HepG2 (cell line): ENCODE results near the gene PHKG2. TPM values are rescaled to one million over a fixed set of nuclear protein-coding genes. Genes with fewer than 3 reads are reported as not detected.

Experiments
- ATAC-seq: fragments of 200-7000 bp; cut with Tn5 transposase; 3 replicates; pipeline ENCODE4 v1.9.1; 2020; ENCODE audit warnings: mild to moderate bottlenecking, moderate library complexity
- BruUV-seq: library from RNA; stranded (reverse); fragments of 400-500 nt; replicated peaks from 2 replicates; lab custom pipeline; 2021; lab: Mats Ljungman, UMichigan
- CTCF ChIA-PET: fragments of 300-600 bp; formaldehyde crosslinking; extraction: SDS; loops from one replicate; lab custom pipeline; 2021; ENCODE audit warnings: low total read pairs, inconsistent platforms, low intra/inter-chr PET ratio; lab: Yijun Ruan, JAX
- POLR2A ChIA-PET: fragments of 350-600 bp; sonication (Branson Sonifier 250); formaldehyde crosslinking; loops from one replicate; lab custom pipeline; 2020; ENCODE audit warnings: antibody characterized with exemption, inconsistent platforms; lab: Yijun Ruan, JAX
- DNase-seq: peaks from one replicate; pipeline ENCODE4 v3.0.0-alpha.2; 2015; ENCODE audit warnings: low spot score
- FAIRE-seq: peaks from 3 replicates; lab custom pipeline; 2011; peaks lifted over from hg19 to GRCh38; lab: Jason Lieb, UNC
- H2AFZ ChIP-seq: one replicate; pipeline ENCODE4 v1.6.1; 2011; ENCODE audit warnings: low read length, inconsistent platforms
- H3K27ac ChIP-seq: fragments of 300-600 bp; 3 replicates; pipeline ENCODE4 v1.8.0; 2011; ENCODE audit warnings: mixed run types, mild to moderate bottlenecking, mixed read lengths, low read length, inconsistent platforms; ENCODE audit not compliant: insufficient read depth; ENCODE audit errors: extremely low read length
- H3K27me3 ChIP-seq, 2 experiments: fragments of 200-600 bp in 1 of 2; 2 replicates in 1 of 2; 3 replicates in 1 of 2; pipeline versions ENCODE4 v1.6.0 to v1.8.0; 2011; ENCODE audit warnings: low read length in 2 of 2, mild to moderate bottlenecking in 2 of 2, moderate library complexity in 2 of 2, inconsistent platforms in 1 of 2; ENCODE audit not compliant: insufficient read depth in 2 of 2, control insufficient read depth in 1 of 2
- H3K36me3 ChIP-seq, 2 experiments: fragments of 200-600 bp in 1 of 2; replicated peaks in 1 of 2; 2 replicates in 1 of 2; 3 replicates in 1 of 2; pipeline versions ENCODE4 v1.5.1 to v1.8.0; 2011; ENCODE audit warnings: low read length in 2 of 2, inconsistent platforms in 1 of 2; ENCODE audit not compliant: insufficient read depth in 2 of 2, control insufficient read depth in 1 of 2
- H3K4me1 ChIP-seq: 2 replicates; pipeline ENCODE4 v1.5.1; 2012; ENCODE audit warnings: low read length, inconsistent platforms; ENCODE audit not compliant: insufficient read depth
- H3K4me2 ChIP-seq: 2 replicates; pipeline ENCODE4 v1.6.0; 2011; ENCODE audit warnings: low read depth, low read length, inconsistent platforms
- H3K4me3 ChIP-seq, 3 experiments: fragments of 200-600 bp in 1 of 3; sonication (generic), shearing (Covaris generic) in 1 of 3; replicated peaks in 1 of 3; 2 replicates each; pipeline ENCODE4 v1.5.1; 2011 to 2016; ENCODE audit warnings: low read length in 3 of 3, inconsistent platforms in 2 of 3, low read depth in 2 of 3, mild to moderate bottlenecking in 2 of 3, control low read depth in 1 of 3, mixed read lengths in 1 of 3; ENCODE audit not compliant: insufficient read depth in 1 of 3
- H3K79me2 ChIP-seq: one replicate; pipeline ENCODE4 v1.6.1; 2011; ENCODE audit warnings: low read length, inconsistent platforms; ENCODE audit not compliant: insufficient read depth
- H3K9ac ChIP-seq: 2 replicates; pipeline ENCODE4 v1.6.0; 2011; ENCODE audit warnings: mild to moderate bottlenecking, low read depth, low read length, inconsistent platforms; ENCODE audit not compliant: insufficient read depth
- H3K9me3 ChIP-seq: 2 replicates; pipeline ENCODE4 v1.5.1; 2012; ENCODE audit warnings: mild to moderate bottlenecking, low read length
- H4K20me1 ChIP-seq: 2 replicates; pipeline ENCODE4 v1.6.0; 2011; ENCODE audit warnings: inconsistent platforms, mild to moderate bottlenecking, low read length, moderate library complexity; ENCODE audit not compliant: insufficient read depth
- AKAP8 ChIP-seq: sonication (generic); formaldehyde crosslinking; IDR thresholded peaks from 2 replicates; pipeline ENCODE4 v1.5.1; 2020; ENCODE audit warnings: mild to moderate bottlenecking, missing genetic modification reagents
- BCL6 ChIP-seq: IDR thresholded peaks from 2 replicates; pipeline ENCODE4 v1.6.1; 2016; ENCODE audit warnings: missing genetic modification reagents, missing compliant biosample characterization
- HES4 ChIP-seq: sonication (generic); formaldehyde crosslinking; IDR thresholded peaks from 2 replicates; pipeline ENCODE4 v1.9.0; 2021; ENCODE audit warnings: mild to moderate bottlenecking, missing genetic modification reagents, borderline replicate concordance
- HOXA3 ChIP-seq: sonication (generic); formaldehyde crosslinking; IDR thresholded peaks from 2 replicates; pipeline ENCODE4 v1.5.0; 2020; ENCODE audit warnings: missing genetic modification reagents
- KMT2A ChIP-seq: sonication (generic); formaldehyde crosslinking; IDR thresholded peaks from 2 replicates; pipeline ENCODE4 v1.4.0; 2020; ENCODE audit warnings: missing genetic modification reagents
- MAZ ChIP-seq, 2 experiments: sonication (generic) in 1 of 2; formaldehyde crosslinking in 1 of 2; IDR thresholded peaks; 2 replicates each; pipeline versions ENCODE4 v1.5.0 to v1.6.1; 2012 to 2020; ENCODE audit warnings: low read depth in 2 of 2, mild to moderate bottlenecking in 2 of 2, borderline replicate concordance in 1 of 2, improper control_type of control experiment in 1 of 2, low read length in 1 of 2, missing genetic modification reagents in 1 of 2, moderate library complexity in 1 of 2
- MEIS2 ChIP-seq: sonication (generic); formaldehyde crosslinking; IDR thresholded peaks from 2 replicates; pipeline ENCODE4 v1.9.0; 2021; ENCODE audit warnings: mild to moderate bottlenecking, missing genetic modification reagents
- NFKBIZ ChIP-seq: IDR thresholded peaks from 2 replicates; pipeline ENCODE4 v1.6.1; 2018; ENCODE audit warnings: missing genetic modification reagents, missing compliant biosample characterization
- NKX3-1 ChIP-seq: sonication (generic); formaldehyde crosslinking; IDR thresholded peaks from 2 replicates; pipeline ENCODE4 v1.5.0; 2020; ENCODE audit warnings: missing genetic modification reagents
- SRSF1 ChIP-seq: fragments of 200-400 bp; formaldehyde crosslinking; optimal IDR thresholded peaks from 2 replicates; pipeline ENCODE3; 2017; ENCODE audit warnings: mild to moderate bottlenecking, low read depth, low read length, moderate library complexity
- ZBTB3 ChIP-seq: sonication (generic); formaldehyde crosslinking; IDR thresholded peaks from 2 replicates; pipeline ENCODE4 v1.4.0; 2020; ENCODE audit warnings: low read depth, mild to moderate bottlenecking, moderate library complexity, missing genetic modification reagents, borderline replicate concordance
- ZBTB38 ChIP-seq: sonication (generic); formaldehyde crosslinking; IDR thresholded peaks from 2 replicates; pipeline ENCODE4 v1.5.1; 2020; ENCODE audit warnings: mild to moderate bottlenecking, missing genetic modification reagents
- ZMAT3 ChIP-seq: sonication (generic); formaldehyde crosslinking; conservative IDR thresholded peaks from 2 replicates; pipeline ENCODE4 v1.7.0; 2021; ENCODE audit warnings: missing genetic modification reagents
- ZMYM4 ChIP-seq: sonication (generic); formaldehyde crosslinking; IDR thresholded peaks from 2 replicates; pipeline ENCODE4 v1.8.1; 2023; ENCODE audit warnings: mild to moderate bottlenecking, missing genetic modification reagents
- ZNF331 ChIP-seq: sonication (generic); formaldehyde crosslinking; IDR thresholded peaks from 2 replicates; pipeline ENCODE4 v1.4.0; 2020; ENCODE audit warnings: missing genetic modification reagents
- ZNF556 ChIP-seq: sonication (generic); formaldehyde crosslinking; IDR thresholded peaks from 2 replicates; pipeline ENCODE4 v1.4.0; 2020; ENCODE audit warnings: mild to moderate bottlenecking, missing genetic modification reagents, borderline replicate concordance
- ZNF644 ChIP-seq: IDR thresholded peaks from 2 replicates; pipeline ENCODE4 v1.6.1; 2016; ENCODE audit warnings: low read depth
- WGBS: methylation state at CpG from one replicate; pipeline ENCODE4 v1.1.6; 2017; ENCODE audit warnings: low lambda C conversion rate; 5-methylcytosine and 5-hydroxymethylcytosine counted together
- in situ Hi-C: cut with HindIII; loops from 2 replicates; pipeline ENCODE4 v1.10.0; 2017; ENCODE audit warnings: low pct_unique_long_range_greater_than_20kb; ENCODE audit not compliant: extremely low pct_ligation_motif_present
- intact Hi-C: fragments of 100-400 bp; cut with micrococcal nuclease; formaldehyde crosslinking; loops from one replicate; pipeline ENCODE4 v1.10.0; 2022; ENCODE audit not compliant: unreplicated experiment
- polyA plus RNA-seq, 8 experiments: library from polyadenylated mRNA; depleted of rRNA in 3 of 8; stranded (reverse) in 7 of 8; unstranded in 1 of 8; fragments of >200 nt; fragmentation: Illumina TruSeq in 4 of 8; extraction: Trizol in 4 of 8; gene quantifications; 2 replicates each; pipeline versions ENCODE4 v1.2.1 to v1.2.3, GENCODE V29; 2011 to 2016; ENCODE audit warnings: low read depth in 4 of 8, missing spikeins in 1 of 8, mixed read lengths in 1 of 8; ENCODE audit not compliant: insufficient read depth in 1 of 8
- total RNA-seq, 5 experiments: library from RNA; depleted of rRNA; stranded (reverse); fragments of >200 nt; fragmentation: Illumina TruSeq; extraction: Trizol; gene quantifications; 2 replicates each; pipeline ENCODE4 v1.2.3, GENCODE V29; 2016; ENCODE audit warnings: low read depth in 1 of 5
- TF ChIP-seq, protein P1 (sequence below): sonication (generic); formaldehyde crosslinking; IDR thresholded peaks from 2 replicates; pipeline ENCODE4 v1.9.0; 2022; ENCODE audit warnings: low read depth, missing genetic modification reagents
- TF ChIP-seq, protein P2 (sequence below): sonication (generic); formaldehyde crosslinking; IDR thresholded peaks from 2 replicates; pipeline ENCODE4 v1.4.0; 2020; ENCODE audit warnings: mild to moderate bottlenecking, missing genetic modification reagents
- TF ChIP-seq, protein P3 (sequence below): sonication (generic); formaldehyde crosslinking; IDR thresholded peaks from 2 replicates; pipeline ENCODE4 v1.8.0; 2022; ENCODE audit warnings: missing genetic modification reagents, mild to moderate bottlenecking, borderline replicate concordance

The PHKG2 gene
- total and polyA plus RNA-seq, 2 of the 13 experiments (the other 11 are each of a cell fraction or from before 2014, with no cell fraction given), result 37.4 to 42.1 TPM

DNA sequence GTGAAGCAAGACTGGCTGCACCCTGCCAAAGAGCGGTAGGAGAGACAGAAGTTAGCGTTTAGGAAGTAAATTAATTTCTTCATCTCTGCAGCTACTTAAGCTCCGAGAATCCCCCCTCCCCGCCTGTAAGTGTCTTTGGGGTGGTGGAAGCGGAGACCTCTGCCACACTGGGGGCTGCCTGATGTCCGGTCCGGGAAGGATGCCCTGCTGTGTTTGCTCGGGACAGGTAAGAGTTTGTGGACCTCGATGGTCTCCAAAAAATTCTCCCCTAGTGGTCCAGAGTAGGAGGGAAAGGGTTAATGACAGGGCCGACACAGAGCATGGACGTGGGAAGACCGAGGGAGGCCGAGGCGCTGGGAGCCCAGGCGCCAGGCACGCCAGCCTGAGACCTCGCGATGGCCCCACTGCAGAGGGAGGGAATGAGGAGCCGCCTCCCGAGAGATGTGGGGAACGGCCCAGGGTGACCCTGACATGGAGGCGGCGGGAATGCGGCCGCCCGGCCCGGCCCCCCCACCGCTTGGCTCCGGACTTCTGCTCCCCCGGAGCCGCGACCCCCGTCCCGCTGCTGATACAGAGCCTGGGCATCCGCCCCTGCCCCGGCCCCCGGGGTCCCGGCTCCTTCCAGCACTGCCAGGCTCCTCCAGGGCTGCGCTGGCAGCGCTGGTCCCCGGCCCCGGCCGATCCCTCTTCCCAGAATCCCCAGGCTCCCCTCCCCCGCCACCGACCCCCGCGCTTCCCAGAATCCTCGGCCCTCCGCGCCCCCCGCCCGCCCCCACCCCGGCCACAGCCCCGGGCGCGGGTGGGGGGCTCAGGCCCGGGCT, 38.1 kb downstream of the PHKG2 start:
- no peak for FAIRE-seq
- peak; percentile 60 for DNase-seq
- peak overlapping the region; percentile 78 for H3K27ac ChIP-seq
- H3K4me3 ChIP-seq, result peak overlapping the region; percentile 99 to 100 (median 100)
- peaks cover 19 to 29% of the 10 kb centered on the region in 2 experiments for H3K36me3 ChIP-seq
- peak overlapping the region; percentile 95 for H3K9ac ChIP-seq
- no peaks in the 10 kb centered on the region for H3K9me3 ChIP-seq
- intact Hi-C loops, result loop anchor here (5.0 kb wide), 1 partner anchor 211 kb away; no protein-coding TSS in a partner anchor
- peak overlapping the region; percentile 92 for H3K4me2 ChIP-seq
- H3K4me1 ChIP-seq, result peaks cover 30% of the 10 kb centered on the region
- peak; percentile 78 for ATAC-seq
- peaks cover 29% of the 10 kb centered on the region for H3K79me2 ChIP-seq
- ChIA-PET CTCF (interaction anchor here (1.0 kb wide), 1 partner anchor 28 kb away, joined by 3 read pairs; no protein-coding TSS in a partner anchor), POLR2A (interaction anchor here (0.6 to 2.9 kb wide), 17 partner anchors 9 to 157 kb away, joined by 3 to 257 read pairs (median 8); partner anchors contain the start of gene PHKG2)
- H4K20me1 ChIP-seq, result no peaks in the 10 kb centered on the region
- no peak overlapping the region for H2AFZ ChIP-seq
- no TSS peak for BruUV-seq
- 11% methylated on average over 42 of the region's 57 CpGs for WGBS
- in situ Hi-C loops, result no loop called here
- H3K27me3 ChIP-seq, result no peaks in the 10 kb centered on the region; a peak in 2 of 5 replicates
- TF ChIP-seq NKX3-1 (CRISPR knock-in tag), result 0 out of 2 replicates have a peak, but pooled peaks have one; percentile 31
- peak; percentile 42 for TF ChIP-seq SRSF1
- TF ChIP-seq ZBTB3 (CRISPR knock-in tag), result no peak
- TF ChIP-seq ZNF556 (CRISPR knock-in tag), result 0 out of 2 replicates have a peak, but pooled peaks have one; percentile 50
- TF ChIP-seq NFKBIZ (CRISPR knock-in tag), result 0 out of 2 replicates have a peak, but pooled peaks have one; percentile 45
- TF ChIP-seq HOXA3 (CRISPR knock-in tag), result 0 out of 2 replicates have a peak, but pooled peaks have one; percentile 24
- TF ChIP-seq, protein P1, sequence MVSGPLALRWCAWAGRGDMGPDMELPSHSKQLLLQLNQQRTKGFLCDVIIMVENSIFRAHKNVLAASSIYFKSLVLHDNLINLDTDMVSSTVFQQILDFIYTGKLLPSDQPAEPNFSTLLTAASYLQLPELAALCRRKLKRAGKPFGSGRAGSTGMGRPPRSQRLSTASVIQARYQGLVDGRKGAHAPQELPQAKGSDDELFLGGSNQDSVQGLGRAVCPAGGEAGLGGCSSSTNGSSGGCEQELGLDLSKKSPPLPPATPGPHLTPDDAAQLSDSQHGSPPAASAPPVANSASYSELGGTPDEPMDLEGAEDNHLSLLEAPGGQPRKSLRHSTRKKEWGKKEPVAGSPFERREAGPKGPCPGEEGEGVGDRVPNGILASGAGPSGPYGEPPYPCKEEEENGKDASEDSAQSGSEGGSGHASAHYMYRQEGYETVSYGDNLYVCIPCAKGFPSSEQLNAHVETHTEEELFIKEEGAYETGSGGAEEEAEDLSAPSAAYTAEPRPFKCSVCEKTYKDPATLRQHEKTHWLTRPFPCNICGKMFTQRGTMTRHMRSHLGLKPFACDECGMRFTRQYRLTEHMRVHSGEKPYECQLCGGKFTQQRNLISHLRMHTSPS (CRISPR knock-in tag), result peak; percentile 51; the same call in 1 of the 2 replicates
- peak; percentile 80; the same call in 1 of the 2 replicates for TF ChIP-seq HES4 (CRISPR knock-in tag)
- TF ChIP-seq ZMYM4, result no peak
- TF ChIP-seq KMT2A (CRISPR knock-in tag), result peak; percentile 48; the same call in 1 of the 2 replicates
- TF ChIP-seq MEIS2 (CRISPR knock-in tag), result peak; percentile 49; the same call in 1 of the 2 replicates
- TF ChIP-seq ZMAT3 (CRISPR knock-in tag), result 0 out of 2 replicates have a peak, but pooled peaks have one; percentile 8
- TF ChIP-seq ZNF331 (CRISPR knock-in tag), result 0 out of 2 replicates have a peak, but pooled peaks have one; percentile 12
- TF ChIP-seq, protein P2, sequence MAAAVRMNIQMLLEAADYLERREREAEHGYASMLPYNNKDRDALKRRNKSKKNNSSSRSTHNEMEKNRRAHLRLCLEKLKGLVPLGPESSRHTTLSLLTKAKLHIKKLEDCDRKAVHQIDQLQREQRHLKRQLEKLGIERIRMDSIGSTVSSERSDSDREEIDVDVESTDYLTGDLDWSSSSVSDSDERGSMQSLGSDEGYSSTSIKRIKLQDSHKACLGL (CRISPR knock-in tag), result peak; percentile 64; the same call in 1 of the 2 replicates
- TF ChIP-seq AKAP8 (CRISPR knock-in tag), result peak; percentile 52; the same call in 1 of the 2 replicates
- TF ChIP-seq, protein P3, sequence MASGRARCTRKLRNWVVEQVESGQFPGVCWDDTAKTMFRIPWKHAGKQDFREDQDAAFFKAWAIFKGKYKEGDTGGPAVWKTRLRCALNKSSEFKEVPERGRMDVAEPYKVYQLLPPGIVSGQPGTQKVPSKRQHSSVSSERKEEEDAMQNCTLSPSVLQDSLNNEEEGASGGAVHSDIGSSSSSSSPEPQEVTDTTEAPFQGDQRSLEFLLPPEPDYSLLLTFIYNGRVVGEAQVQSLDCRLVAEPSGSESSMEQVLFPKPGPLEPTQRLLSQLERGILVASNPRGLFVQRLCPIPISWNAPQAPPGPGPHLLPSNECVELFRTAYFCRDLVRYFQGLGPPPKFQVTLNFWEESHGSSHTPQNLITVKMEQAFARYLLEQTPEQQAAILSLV (CRISPR knock-in tag), result 0 out of 2 replicates have a peak, but pooled peaks have one; percentile 74
- 0 out of 2 replicates have a peak, but pooled peaks have one; percentile 16 for TF ChIP-seq BCL6 (CRISPR knock-in tag)
- 0 out of 2 replicates have a peak, but pooled peaks have one; percentile 44 for TF ChIP-seq MAZ (IDR thresholded peaks at IDR 0.05; ENCODE audit: borderline replicate concordance, low read depth, low read length)
- no peak for TF ChIP-seq MAZ (CRISPR knock-in tag; IDR thresholded peaks at IDR 0.05; ENCODE audit: low read depth)
- no peak for TF ChIP-seq ZBTB38 (CRISPR knock-in tag)
- no peak for TF ChIP-seq ZNF644 (CRISPR knock-in tag)
